Measurements from ENCODE around the gene ABL1.
"Not testable (repeated sequence)": the region's sequence is repeated elsewhere in the genome, so short reads cannot be mapped to it uniquely, and the experiment has no call there.

The ABL1 gene

GRCh38 chr9:130846487-130847305 lies 11.6 kb downstream of the ABL1 start:
- TF ChIP-seq CTCF (IDR thresholded peaks at IDR 0.05; ENCODE audit: control insufficient read depth, extremely low read depth, insufficient read depth): no peak
- no peak for DNase-seq (ENCODE audit: low read depth)
- H3K4me3 ChIP-seq (ENCODE audit: low read depth, low read length): no peak overlapping the region

DNA sequence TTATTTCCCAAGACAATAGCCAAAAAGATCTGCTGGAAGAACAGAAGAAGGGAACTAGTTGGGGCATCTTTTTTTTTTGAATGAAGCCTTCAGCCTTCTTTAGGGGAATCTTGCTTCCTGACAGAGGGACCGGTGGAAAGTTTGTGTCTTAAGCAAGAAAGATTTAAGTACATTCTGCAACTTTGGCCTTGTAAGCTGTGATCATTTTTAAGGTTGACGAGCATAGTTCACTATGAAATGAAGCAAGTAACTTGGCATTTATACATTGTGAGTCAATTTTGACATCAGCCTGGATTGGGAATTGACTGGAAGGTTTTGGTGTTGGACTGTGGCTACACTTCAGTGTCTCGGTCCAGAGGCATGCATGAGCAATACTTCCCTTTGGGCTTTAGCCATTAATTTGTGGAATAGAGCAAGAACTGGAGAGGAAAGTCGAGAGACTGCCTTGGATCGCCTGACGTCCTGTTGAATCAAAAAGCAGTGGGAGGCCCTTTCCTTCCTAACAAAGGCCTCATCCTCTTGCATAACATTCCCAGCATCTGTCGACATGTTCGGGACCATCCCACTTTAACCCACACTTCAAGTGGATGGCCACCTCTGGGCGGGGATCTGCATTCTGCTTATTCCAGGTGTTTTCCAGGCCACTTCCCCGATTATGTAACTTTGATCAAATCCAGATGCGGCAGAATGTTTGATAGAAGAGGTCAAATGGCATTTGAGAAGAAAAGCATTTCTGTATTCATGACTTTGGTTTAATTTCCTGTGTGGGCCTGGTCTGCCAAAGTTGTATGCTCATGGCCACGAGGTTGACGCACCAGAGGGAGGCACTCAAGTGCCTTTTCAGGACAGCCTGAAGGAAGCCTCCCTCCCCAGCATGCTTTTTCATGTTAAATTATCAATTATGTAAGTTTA lies 12.5 kb downstream of the ABL1 start:
- DNase-seq (ENCODE audit: low read depth): no peak
- no peak overlapping the region for H3K4me3 ChIP-seq (ENCODE audit: low read depth, low read length)
- TF ChIP-seq CTCF (IDR thresholded peaks at IDR 0.05; ENCODE audit: control insufficient read depth, extremely low read depth, insufficient read depth): no peak

GRCh38 chr9:130848514-130848913 lies 13.5 kb downstream of the ABL1 start:
- DNase-seq (ENCODE audit: low read depth); H3K4me3 ChIP-seq (ENCODE audit: low read depth, low read length): not testable (repeated sequence)

DNA sequence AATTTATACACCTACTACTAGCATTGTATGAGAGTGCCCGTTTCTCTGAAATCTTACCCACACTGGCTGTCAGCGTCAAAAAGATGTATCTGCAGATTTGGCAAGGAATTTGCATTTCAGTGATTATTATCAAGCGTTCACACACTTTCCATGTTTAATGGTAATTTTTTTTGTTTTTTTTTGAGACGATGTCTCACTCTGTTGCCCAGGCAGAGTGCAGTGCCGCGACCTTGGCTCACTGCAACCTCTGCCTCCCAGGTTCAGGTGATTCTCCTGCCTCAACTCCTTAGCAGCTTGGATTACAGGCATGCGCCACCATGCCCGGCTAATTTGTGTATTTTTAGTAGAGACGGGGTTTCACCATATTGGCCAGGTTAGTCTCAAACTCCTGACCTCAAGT lies 14.3 kb downstream of the ABL1 start:
- DNase-seq (ENCODE audit: low read depth): no peak
- H3K4me3 ChIP-seq (ENCODE audit: low read depth, low read length): no peak overlapping the region
- no peak for TF ChIP-seq CTCF (IDR thresholded peaks at IDR 0.05; ENCODE audit: control insufficient read depth, extremely low read depth, insufficient read depth)

- no peak for TF ChIP-seq CTCF (IDR thresholded peaks at IDR 0.05; ENCODE audit: control insufficient read depth, extremely low read depth, insufficient read depth)
These were observed 17.7 kb downstream of the ABL1 start for GRCh38 chr9:130852801-130853200.

DNA sequence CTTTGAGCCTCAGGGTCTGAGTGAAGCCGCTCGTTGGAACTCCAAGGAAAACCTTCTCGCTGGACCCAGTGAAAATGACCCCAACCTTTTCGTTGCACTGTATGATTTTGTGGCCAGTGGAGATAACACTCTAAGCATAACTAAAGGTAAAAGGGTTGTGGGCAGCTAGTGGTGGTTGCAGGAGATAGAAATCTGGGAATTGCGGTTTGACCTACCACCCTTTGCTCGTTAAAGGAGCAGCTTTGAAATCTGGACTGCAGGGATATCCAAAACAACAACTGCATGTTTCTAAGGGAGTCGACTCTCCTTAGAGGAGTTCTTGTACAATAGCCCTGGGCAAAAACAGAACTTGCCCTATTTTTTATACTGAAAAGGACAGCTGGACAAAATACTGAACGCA lies 19.0 kb downstream of the ABL1 start:
- no peak for TF ChIP-seq CTCF (IDR thresholded peaks at IDR 0.05; ENCODE audit: control insufficient read depth, extremely low read depth, insufficient read depth)
- no peak for DNase-seq (ENCODE audit: low read depth)
- no peak overlapping the region for H3K4me3 ChIP-seq (ENCODE audit: low read depth, low read length)

More at GRCh38 chr9:130852801-130853200, 17.7 kb downstream of the ABL1 start:
- DNase-seq (ENCODE audit: low read depth): no peak
- H3K4me3 ChIP-seq (ENCODE audit: low read depth, low read length): no peak overlapping the region

GRCh38 chr9:130854835-130855234 lies 19.8 kb downstream of the ABL1 start:
- DNase-seq (ENCODE audit: low read depth): no peak
- TF ChIP-seq CTCF (IDR thresholded peaks at IDR 0.05; ENCODE audit: control insufficient read depth, extremely low read depth, insufficient read depth): no peak

More at GRCh38 chr9:130854835-130855234, 19.8 kb downstream of the ABL1 start:
- H3K4me3 ChIP-seq (ENCODE audit: low read depth, low read length): no peak overlapping the region
